Heart left ventricle (tissue), 13 donors: ENCODE measurements around the gene BACH2.

ENCODE experiments used
- POLR2A ChIP-seq, 2 donors: fragments of 450-650 bp; IDR thresholded peaks; one replicate each; pipeline ENCODE4 v1.6.1; 2017; ENCODE audit warnings: antibody characterized with exemption in 2 of 2, mild to moderate bottlenecking in 2 of 2, moderate library complexity in 2 of 2
- TF ChIP-seq, protein P1 (sequence below), 12 donors: fragments of 200-600 bp; sonication (generic) in 4 of 12; IDR thresholded peaks; one replicate each; pipeline versions ENCODE4 v1.5.0 to v1.8.0; 2018 to 2022; ENCODE audit warnings: antibody characterized with exemption in 12 of 12, mild to moderate bottlenecking in 5 of 12
- donor health status: ischemic (EF 13 %, LVEDD 7.1; RV severe dilation, severe dysfunction).
- donor health status: DM: no; HTN: yes; CAD: no.
- donor health status: DM: no; HTN: no; CAD: no.
- donor health status: ischemic (EF 25% LVEDD 6.9; RV normal size, moderate dysfunction).
- donor health status: ischemic (EF 25% LVEDD 5.7; RV mildly dilated, moderate dysfunction).
- donor health status: ischemic (EF 35%, LVEDD 5.7; RV mildly dilated, moderate dysfunction).
- donor health status: nonischemic (EF 11% LVEDD 7.7; RV severe dilation, severe dysfunction).
- donor health status: DM: yes; HTN: yes; CAD: no.
- donor health status: PGD.
- donor health status: ischemic (EF 29% LVEDD 5.4; RV normal size, mild dysfunction).
- donor health status: nonischemic (EF 23%, LVEDD 6.1; RV moderate dilation, normal function).

DNA sequence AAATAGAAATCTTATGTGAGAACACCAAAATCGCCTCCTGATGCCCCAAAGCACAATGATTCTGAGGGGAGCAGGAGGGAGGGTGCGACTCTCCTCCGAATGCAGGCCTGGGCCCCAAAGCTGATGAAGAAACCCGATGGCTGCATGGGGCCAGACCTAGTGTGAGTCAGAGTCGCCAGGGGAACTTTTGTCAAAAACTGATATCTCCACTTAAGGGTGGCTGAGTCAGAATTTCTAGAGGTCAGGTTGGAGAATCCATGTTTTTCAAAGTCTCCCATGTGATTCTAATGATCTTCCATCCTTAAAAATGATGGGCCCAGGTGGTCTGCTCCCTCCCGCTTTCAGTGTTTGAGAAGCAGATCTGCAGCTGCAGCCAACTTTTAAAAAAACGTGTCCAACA lies 172.8 kb downstream of the BACH2 start:
- TF ChIP-seq, protein P1, sequence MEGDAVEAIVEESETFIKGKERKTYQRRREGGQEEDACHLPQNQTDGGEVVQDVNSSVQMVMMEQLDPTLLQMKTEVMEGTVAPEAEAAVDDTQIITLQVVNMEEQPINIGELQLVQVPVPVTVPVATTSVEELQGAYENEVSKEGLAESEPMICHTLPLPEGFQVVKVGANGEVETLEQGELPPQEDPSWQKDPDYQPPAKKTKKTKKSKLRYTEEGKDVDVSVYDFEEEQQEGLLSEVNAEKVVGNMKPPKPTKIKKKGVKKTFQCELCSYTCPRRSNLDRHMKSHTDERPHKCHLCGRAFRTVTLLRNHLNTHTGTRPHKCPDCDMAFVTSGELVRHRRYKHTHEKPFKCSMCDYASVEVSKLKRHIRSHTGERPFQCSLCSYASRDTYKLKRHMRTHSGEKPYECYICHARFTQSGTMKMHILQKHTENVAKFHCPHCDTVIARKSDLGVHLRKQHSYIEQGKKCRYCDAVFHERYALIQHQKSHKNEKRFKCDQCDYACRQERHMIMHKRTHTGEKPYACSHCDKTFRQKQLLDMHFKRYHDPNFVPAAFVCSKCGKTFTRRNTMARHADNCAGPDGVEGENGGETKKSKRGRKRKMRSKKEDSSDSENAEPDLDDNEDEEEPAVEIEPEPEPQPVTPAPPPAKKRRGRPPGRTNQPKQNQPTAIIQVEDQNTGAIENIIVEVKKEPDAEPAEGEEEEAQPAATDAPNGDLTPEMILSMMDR (IDR thresholded peaks at IDR 0.05), result no peak
- TF ChIP-seq POLR2A (IDR thresholded peaks at IDR 0.05), result no peak
